Endothelial cell of umbilical vein (primary cell): ENCODE measurements around the gene CCHCR1. TPM values are rescaled to one million over a fixed set of nuclear protein-coding genes. Genes with fewer than 3 reads are reported as not detected.
"Not testable (repeated sequence)": the region's sequence is repeated elsewhere in the genome, so short reads cannot be mapped to it uniquely, and the experiment has no call there.

Experiments used
- BruUV-seq: library from RNA; stranded (reverse); fragments of 400-500 nt; replicated peaks from 2 replicates; lab custom pipeline; 2021; lab: Mats Ljungman, UMichigan
- CTCF ChIA-PET: fragments of 300-600, 350-600 bp; sonication (Branson Sonifier 250); formaldehyde crosslinking; loops from one replicate; lab custom pipeline; 2021; ENCODE audit warnings: antibody characterized with exemption, inconsistent platforms; lab: Charles Lee
- POLR2A ChIA-PET: fragments of 300-600, 350-600 bp; sonication (Branson Sonifier 250); formaldehyde crosslinking; loops from one replicate; lab custom pipeline; 2021; ENCODE audit warnings: antibody characterized with exemption, inconsistent platforms; lab: Charles Lee
- DNase-seq: peaks from one replicate; pipeline ENCODE4 v3.0.0-alpha.2; 2011; ENCODE audit warnings: low read depth, low spot score
- FAIRE-seq: peaks from 2 replicates; lab custom pipeline; 2011; peaks lifted over from hg19 to GRCh38; lab: Jason Lieb, UNC
- H2AFZ ChIP-seq: 2 replicates; pipeline ENCODE4 v1.6.0; 2012; ENCODE audit warnings: low read depth, low read length, control low read depth, inconsistent platforms
- H3K27ac ChIP-seq: 2 replicates; pipeline ENCODE4 v1.5.1; 2011; ENCODE audit warnings: low read depth, mild to moderate bottlenecking, control low read depth, low read length, moderate library complexity; ENCODE audit not compliant: insufficient read depth
- H3K27me3 ChIP-seq, 2 experiments: 2 replicates each; pipeline versions ENCODE4 v1.6.0 to v1.6.1; 2011; ENCODE audit warnings: low read length in 2 of 2, mixed read lengths in 1 of 2; ENCODE audit not compliant: control insufficient read depth in 2 of 2, insufficient read depth in 2 of 2
- H3K36me3 ChIP-seq, 2 experiments: 2 replicates in 1 of 2; 3 replicates in 1 of 2; pipeline ENCODE4 v1.5.1; 2011; ENCODE audit warnings: low read length in 2 of 2, mild to moderate bottlenecking in 1 of 2, moderate library complexity in 1 of 2; ENCODE audit not compliant: control insufficient read depth in 2 of 2, insufficient read depth in 2 of 2; ENCODE audit errors: extremely low read depth in 1 of 2
- H3K4me1 ChIP-seq: 3 replicates; pipeline ENCODE4 v1.5.1; 2011; ENCODE audit warnings: mild to moderate bottlenecking, low read length; ENCODE audit not compliant: control insufficient read depth, insufficient read depth; ENCODE audit errors: extremely low read depth
- H3K4me2 ChIP-seq: 2 replicates; pipeline ENCODE4 v1.6.1; 2011; ENCODE audit warnings: low read length, control low read depth, mixed read lengths; ENCODE audit not compliant: insufficient read depth
- H3K4me3 ChIP-seq, 3 experiments: fragments of 200-600 bp in 1 of 3; sonication (generic), shearing (Covaris generic) in 1 of 3; replicated peaks in 1 of 3; 2 replicates each; pipeline ENCODE4 v1.5.1; 2011 to 2016; ENCODE audit warnings: control low read depth in 3 of 3, low read length in 3 of 3, mild to moderate bottlenecking in 2 of 3, inconsistent platforms in 1 of 3, low read depth in 1 of 3, moderate library complexity in 1 of 3; ENCODE audit not compliant: insufficient read depth in 1 of 3
- H3K79me2 ChIP-seq: 2 replicates; pipeline ENCODE4 v1.6.0; 2012; ENCODE audit warnings: low read length, inconsistent platforms; ENCODE audit not compliant: control insufficient read depth, insufficient read depth
- H3K9ac ChIP-seq: replicated peaks from 2 replicates; pipeline ENCODE3; 2011; ENCODE audit warnings: low read length, control low read depth; ENCODE audit not compliant: insufficient read depth; ENCODE audit errors: extremely low read depth
- H3K9me1 ChIP-seq: replicated peaks from 3 replicates; pipeline ENCODE4 v1.6.0; 2011; ENCODE audit warnings: mild to moderate bottlenecking, low read length; ENCODE audit not compliant: control insufficient read depth, insufficient read depth; ENCODE audit errors: extremely low read depth
- H3K9me3 ChIP-seq: replicated peaks from 2 replicates; pipeline ENCODE4 v1.5.1; 2012; ENCODE audit warnings: low read length, inconsistent platforms; ENCODE audit not compliant: control insufficient read depth, insufficient read depth
- H4K20me1 ChIP-seq: replicated peaks from 2 replicates; pipeline ENCODE3; 2011; ENCODE audit warnings: mild to moderate bottlenecking, low read length; ENCODE audit not compliant: control insufficient read depth, insufficient read depth; ENCODE audit errors: extremely low read depth
- EZH2 ChIP-seq: IDR thresholded peaks from 2 replicates; pipeline ENCODE4 v1.6.1; 2012; ENCODE audit warnings: borderline replicate concordance, low read depth, mild to moderate bottlenecking, moderate library complexity, low read length, inconsistent platforms; ENCODE audit not compliant: severe bottlenecking
- FOS ChIP-seq: IDR thresholded peaks from 2 replicates; pipeline ENCODE4 v1.6.1; 2011; ENCODE audit warnings: mild to moderate bottlenecking, low read length, moderate library complexity, borderline replicate concordance; ENCODE audit not compliant: insufficient read depth
- GATA2 ChIP-seq: IDR thresholded peaks from 2 replicates; pipeline ENCODE4 v1.7.0; 2011; ENCODE audit warnings: low read depth, mild to moderate bottlenecking, moderate library complexity, mixed read lengths, low read length; ENCODE audit not compliant: insufficient read length, insufficient read depth
- MYC ChIP-seq: IDR thresholded peaks from one replicate; pipeline ENCODE4 v1.6.1; 2011; ENCODE audit warnings: mild to moderate bottlenecking, low read depth, low read length
- POLR2A ChIP-seq: IDR thresholded peaks from 2 replicates; pipeline ENCODE4 v1.6.1; 2012; ENCODE audit warnings: low read depth, mild to moderate bottlenecking, control low read depth, low read length
- dilution Hi-C: fragments of 300-500 bp; cut with MboI; formaldehyde crosslinking; loops from one replicate; pipeline ENCODE4 v1.15.0; 2019; ENCODE audit warnings: low sequenced_read_pairs; ENCODE audit not compliant: extremely low pct_ligation_motif_present
- intact Hi-C: fragments of 100-400 bp; cut with micrococcal nuclease; formaldehyde crosslinking; loops from one replicate; pipeline ENCODE4 v1.10.0; 2022
- polyA plus RNA-seq, 4 experiments: library from polyadenylated mRNA; depleted of rRNA in 3 of 4; stranded (reverse) in 3 of 4; unstranded in 1 of 4; fragments of >200 nt; gene quantifications; 2 replicates each; pipeline versions ENCODE4 v1.2.1 to v1.2.3, GENCODE V29; 2011 to 2012; ENCODE audit warnings: missing spikeins in 1 of 4
- total RNA-seq: library from RNA; stranded (reverse); gene quantifications from 2 replicates; pipeline ENCODE4 v1.2.3, GENCODE V29; 2021
- TF ChIP-seq, protein P1 (sequence below): IDR thresholded peaks from 2 replicates; pipeline ENCODE4 v1.6.1; 2011; ENCODE audit not compliant: insufficient read depth, insufficient read length
- TF ChIP-seq, protein P2 (sequence below), 2 donors: IDR thresholded peaks; 1 replicate in 1 of 2; 2 replicates in 1 of 2; pipeline ENCODE4 v1.5.1; 2011; ENCODE audit warnings: low read length in 2 of 2, mild to moderate bottlenecking in 2 of 2, moderate library complexity in 2 of 2, control low read depth in 1 of 2, inconsistent platforms in 1 of 2, low read depth in 1 of 2; ENCODE audit not compliant: insufficient read depth in 1 of 2; ENCODE audit errors: extremely low read depth in 1 of 2

CCHCR1 gene
- total and polyA plus RNA-seq, 2 donors (not counting 3 experiments of a cell fraction or from before 2014, with no cell fraction given) = 12.8 to 23.2 TPM

DNA sequence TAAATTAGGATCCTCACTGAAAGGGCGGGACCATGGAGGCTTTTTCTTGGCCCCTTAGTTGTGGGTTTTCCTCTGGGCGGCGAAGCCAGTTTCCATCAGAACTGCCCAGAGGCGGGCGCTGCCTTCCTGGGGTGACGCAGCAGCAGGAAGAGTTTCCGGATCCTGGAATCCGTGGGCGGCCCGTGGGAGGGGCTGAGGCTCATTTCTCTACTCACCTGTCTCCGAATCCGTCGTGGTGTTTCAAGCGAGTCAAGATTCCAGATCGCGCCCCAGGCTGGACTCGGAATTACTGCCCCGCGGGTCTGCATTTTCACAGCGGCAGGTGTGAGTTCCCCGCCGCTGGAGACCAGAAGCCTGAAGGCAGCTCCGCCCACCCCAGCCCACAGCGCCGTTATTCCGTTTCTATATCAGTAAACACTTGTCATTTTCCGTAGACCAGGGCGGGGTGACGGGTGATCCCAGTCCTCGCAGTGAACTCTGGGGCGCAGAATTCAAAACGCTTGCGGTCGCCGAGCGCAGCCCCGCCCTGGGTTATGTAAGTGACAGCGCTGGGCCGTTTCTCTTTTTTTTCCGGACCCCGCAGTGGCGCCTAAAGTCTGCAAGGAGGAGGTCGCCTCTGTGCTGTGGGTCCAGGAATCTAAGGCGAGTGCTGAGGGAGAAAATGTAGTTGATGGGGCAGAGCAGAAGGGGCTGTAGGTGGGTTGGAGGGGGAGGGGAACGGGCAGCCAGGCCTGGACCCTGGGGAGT is 40.1 kb upstream of the CCHCR1 start:
- Histone ChIP-seq H2AFZ (peak overlapping the region; percentile 96), H3K36me3 (no peaks in the 10 kb centered on the region), H3K9me3 (no peaks in the 10 kb centered on the region), H3K79me2 (peaks cover 3% of the 10 kb centered on the region), H3K9me1 (no peaks in the 10 kb centered on the region), H3K4me1 (peaks cover 4% of the 10 kb centered on the region), H3K4me3 (peak overlapping the region; percentile 51 to 88 (median 79)), H3K4me2 (peak overlapping the region; percentile 65), H4K20me1 (no peaks in the 10 kb centered on the region), H3K9ac (peak overlapping the region; percentile 82), H3K27ac (peak overlapping the region; percentile 93), H3K27me3 (no peaks in the 10 kb centered on the region)
- CTCF ChIA-PET = interaction anchor here (0.7 to 15.1 kb wide), 10 partner anchors 14 to 177 kb away, joined by 3 to 233 read pairs (median 4); no protein-coding TSS in a partner anchor
- DNase-seq (peak; percentile 74), FAIRE-seq (peak; percentile 86)
- dilution Hi-C loops = no loop called here
- TF ChIP-seq MYC (no peak), GATA2 (no peak), FOS (peak; percentile 29), EZH2 (no peak), POLR2A (peak; percentile 27)
- TF ChIP-seq, protein P1, sequence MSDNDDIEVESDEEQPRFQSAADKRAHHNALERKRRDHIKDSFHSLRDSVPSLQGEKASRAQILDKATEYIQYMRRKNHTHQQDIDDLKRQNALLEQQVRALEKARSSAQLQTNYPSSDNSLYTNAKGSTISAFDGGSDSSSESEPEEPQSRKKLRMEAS = no peak
- TF ChIP-seq, protein P2, sequence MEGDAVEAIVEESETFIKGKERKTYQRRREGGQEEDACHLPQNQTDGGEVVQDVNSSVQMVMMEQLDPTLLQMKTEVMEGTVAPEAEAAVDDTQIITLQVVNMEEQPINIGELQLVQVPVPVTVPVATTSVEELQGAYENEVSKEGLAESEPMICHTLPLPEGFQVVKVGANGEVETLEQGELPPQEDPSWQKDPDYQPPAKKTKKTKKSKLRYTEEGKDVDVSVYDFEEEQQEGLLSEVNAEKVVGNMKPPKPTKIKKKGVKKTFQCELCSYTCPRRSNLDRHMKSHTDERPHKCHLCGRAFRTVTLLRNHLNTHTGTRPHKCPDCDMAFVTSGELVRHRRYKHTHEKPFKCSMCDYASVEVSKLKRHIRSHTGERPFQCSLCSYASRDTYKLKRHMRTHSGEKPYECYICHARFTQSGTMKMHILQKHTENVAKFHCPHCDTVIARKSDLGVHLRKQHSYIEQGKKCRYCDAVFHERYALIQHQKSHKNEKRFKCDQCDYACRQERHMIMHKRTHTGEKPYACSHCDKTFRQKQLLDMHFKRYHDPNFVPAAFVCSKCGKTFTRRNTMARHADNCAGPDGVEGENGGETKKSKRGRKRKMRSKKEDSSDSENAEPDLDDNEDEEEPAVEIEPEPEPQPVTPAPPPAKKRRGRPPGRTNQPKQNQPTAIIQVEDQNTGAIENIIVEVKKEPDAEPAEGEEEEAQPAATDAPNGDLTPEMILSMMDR (IDR thresholded peaks at IDR 0.05; ENCODE audit: extremely low read depth in 1 of 2, insufficient read depth in 1 of 2, low read depth in 1 of 2, low read length in 2 of 2) = no peak
- intact Hi-C loops = loop anchor here (1.0 to 2.0 kb wide), 3 partner anchors 75 to 244 kb away; partner anchors contain the start of gene HLA-C
- POLR2A ChIA-PET = no interaction called here
- TSS peak; percentile 92 for BruUV-seq

DNA sequence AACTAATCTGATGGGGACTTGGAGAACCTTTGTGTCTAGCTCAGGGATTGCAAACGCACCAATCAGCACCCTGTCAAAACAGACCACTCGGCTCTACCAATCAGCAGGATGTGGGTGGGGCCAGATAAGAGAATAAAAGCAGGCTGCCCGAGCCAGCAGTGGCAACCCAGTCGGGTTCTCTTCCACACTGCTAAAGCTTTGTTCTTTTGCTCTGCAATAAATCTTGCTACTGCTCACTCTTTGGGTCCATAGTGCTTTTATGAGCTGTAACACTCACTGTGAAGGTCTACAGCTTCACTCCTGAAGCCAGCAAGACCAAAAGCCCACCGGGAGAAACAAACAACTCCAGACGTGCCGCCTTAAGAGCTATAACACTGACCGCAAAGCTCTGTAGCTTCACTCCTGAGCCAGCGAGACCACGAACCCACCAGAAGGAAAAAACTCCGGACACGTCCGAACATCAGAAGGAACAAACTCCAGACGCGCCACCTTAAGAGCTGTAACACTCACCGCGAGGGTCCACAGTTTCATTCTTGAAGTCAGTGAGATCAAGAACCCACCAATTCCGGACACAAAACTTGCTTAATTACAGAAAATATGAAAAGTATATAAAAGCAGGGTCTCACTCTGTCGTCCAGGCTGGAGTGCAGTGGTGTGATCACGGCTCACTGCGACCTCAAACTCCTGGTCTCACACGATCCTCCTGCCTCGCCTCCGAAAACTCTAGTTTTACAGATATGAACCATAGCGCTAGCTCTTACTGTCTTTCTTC is 38.8 kb upstream of the CCHCR1 start:
- H3K4me3 ChIP-seq, dilution Hi-C loops, H3K4me1 ChIP-seq, H3K9me1 ChIP-seq, H3K9me3 ChIP-seq, BruUV-seq, H3K27ac ChIP-seq, H3K79me2 ChIP-seq, H3K36me3 ChIP-seq, H3K4me2 ChIP-seq, DNase-seq, H4K20me1 ChIP-seq, H3K9ac ChIP-seq, H3K27me3 ChIP-seq, FAIRE-seq: not testable (repeated sequence)
- intact Hi-C loops = loop anchor here (1.0 to 2.0 kb wide), 3 partner anchors 76 to 245 kb away; partner anchors contain the start of gene HLA-C
- H2AFZ ChIP-seq = peak overlapping the region; percentile 96
- ChIA-PET POLR2A (interaction anchor here (0.7 kb wide), 1 partner anchor 181 kb away, joined by 3 read pairs; no protein-coding TSS in a partner anchor), CTCF (interaction anchor here (1.8 to 15.1 kb wide), 5 partner anchors 15 to 178 kb away, joined by 4 to 233 read pairs (median 12); no protein-coding TSS in a partner anchor)
